GM18511 (cell line): ENCODE results near the gene SLC19A1.

Source experiments
- ATAC-seq: cut with Tn5 transposase; IDR thresholded peaks from one replicate; pipeline ENCODE4 v1.9.1; 2021; ENCODE audit warnings: mild to moderate bottlenecking, moderate library complexity; ENCODE audit not compliant: unreplicated experiment

SLC19A1 gene

DNA sequence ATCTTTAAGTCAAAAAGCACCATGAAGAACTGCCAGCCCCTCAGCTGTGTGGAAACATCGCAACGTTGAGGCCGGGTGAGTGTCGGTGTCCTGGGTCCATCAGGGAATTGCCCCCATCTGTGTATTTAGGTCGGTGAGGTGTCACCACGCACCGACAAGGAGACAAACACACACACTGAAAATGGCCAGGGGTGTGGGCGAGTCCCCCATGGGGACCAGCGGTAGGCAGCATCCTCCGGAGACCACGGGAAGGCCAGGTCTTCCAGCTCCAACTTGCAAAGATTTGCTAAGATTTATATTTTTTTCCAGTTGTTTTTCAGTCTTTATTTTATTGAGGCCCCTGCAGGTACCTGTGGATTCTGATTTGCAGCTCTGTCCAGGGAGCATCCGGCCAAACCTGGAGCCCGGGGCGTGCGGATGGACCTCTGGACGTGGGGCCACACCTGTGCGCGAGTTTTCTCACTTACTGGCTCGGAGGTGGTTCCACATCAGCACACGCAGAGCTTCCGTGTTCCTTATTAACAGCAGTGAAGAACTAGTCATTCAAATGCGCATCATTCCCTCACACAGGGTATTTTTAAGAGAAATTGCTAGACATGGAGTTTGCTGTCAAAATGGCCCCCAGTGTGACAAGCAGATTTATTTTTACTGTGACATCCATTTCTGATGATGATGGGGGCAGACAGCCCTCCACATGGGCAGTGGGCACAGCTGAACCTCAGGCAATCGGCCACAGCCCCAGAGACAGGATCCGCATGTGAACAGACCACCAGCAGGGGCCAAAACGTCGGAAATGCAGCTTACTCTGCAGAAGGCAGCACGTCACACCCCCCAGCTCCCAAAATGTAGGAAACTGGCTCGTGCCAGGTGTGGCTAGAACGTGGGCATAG, 17.2 kb upstream of the SLC19A1 start:
- no peak for ATAC-seq

DNA sequence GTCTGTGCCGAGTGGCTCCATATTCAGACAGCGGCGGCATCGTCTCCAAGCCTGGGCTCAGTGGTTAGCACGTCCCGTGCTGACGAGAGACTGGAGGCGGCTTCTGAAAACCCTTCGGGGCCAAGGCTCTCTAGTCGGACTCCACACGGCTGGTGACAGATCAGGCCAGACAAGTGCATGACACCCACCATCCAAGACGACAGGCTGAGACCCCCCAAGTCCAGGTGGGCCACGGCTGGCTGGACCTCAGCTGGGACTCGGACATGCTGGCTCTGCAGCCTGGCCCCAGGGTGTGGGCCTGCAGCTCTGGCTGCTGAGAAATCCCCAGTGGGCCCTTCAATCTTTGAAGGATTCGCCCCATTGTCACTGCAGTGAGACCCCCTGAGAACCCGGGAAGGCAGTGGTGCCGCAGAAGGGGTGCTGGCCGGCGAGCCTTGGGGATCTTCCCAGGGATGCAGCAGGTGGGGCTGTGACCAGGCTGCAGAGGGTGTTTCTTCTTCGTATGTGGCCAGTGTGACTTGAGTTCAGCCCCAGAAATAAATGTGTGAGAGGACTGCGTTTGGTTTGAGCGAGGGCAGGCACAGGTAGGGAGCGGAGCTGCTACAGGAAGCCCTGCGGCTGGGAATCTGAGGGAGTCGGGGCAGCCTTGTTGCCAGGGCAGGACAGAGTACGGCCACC, 15.9 kb upstream of the SLC19A1 start:
- no peak for ATAC-seq

GRCh38 chr21:45557616-45558043, 15.4 kb upstream of the SLC19A1 start:
- no peak for ATAC-seq

GRCh38 chr21:45556645-45557615, 14.7 kb upstream of the SLC19A1 start:
- ATAC-seq = no peak

- no peak for ATAC-seq
Measured at GRCh38 chr21:45556302-45556644, 14.0 kb upstream of the SLC19A1 start.

DNA sequence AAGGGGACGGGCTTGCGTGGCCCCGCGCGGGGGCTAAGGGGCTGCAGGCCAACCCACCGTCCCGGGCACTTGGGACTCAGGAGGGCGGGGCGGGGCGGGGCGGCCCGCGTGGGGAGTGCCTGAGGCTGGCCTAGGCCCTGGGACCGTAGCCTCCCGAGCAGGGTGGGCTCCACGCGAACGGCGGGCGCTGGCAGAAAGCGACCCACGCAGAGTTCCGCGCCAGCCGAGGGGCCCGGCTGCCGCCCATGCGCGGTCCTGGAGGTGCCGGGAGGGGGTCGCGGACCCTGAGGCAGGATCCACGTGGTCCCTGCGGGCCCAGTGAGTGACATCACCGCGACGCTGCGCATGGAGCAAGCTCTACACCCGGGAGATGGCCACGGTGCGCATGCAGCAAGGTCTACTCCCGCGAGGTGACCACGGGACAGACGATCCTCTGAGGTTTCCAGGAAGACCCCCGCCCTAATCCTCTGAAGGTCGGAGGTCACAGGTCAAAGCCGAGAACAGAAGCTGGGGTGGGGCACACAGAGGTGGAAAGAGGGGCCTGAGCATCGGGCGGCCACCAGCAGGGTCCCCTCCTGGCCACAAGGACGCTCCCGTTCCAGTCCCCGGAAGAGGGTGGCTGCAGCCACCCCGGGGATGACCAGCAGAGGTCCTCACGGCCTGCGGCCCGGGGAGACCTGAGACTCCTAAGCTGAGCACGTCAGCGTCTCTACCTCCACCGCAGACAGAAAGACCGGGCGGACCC, 13.5 kb upstream of the SLC19A1 start:
- ATAC-seq = no peak

- no peak for ATAC-seq
Measured at GRCh38 chr21:45555251-45555556, 13.0 kb upstream of the SLC19A1 start.

DNA sequence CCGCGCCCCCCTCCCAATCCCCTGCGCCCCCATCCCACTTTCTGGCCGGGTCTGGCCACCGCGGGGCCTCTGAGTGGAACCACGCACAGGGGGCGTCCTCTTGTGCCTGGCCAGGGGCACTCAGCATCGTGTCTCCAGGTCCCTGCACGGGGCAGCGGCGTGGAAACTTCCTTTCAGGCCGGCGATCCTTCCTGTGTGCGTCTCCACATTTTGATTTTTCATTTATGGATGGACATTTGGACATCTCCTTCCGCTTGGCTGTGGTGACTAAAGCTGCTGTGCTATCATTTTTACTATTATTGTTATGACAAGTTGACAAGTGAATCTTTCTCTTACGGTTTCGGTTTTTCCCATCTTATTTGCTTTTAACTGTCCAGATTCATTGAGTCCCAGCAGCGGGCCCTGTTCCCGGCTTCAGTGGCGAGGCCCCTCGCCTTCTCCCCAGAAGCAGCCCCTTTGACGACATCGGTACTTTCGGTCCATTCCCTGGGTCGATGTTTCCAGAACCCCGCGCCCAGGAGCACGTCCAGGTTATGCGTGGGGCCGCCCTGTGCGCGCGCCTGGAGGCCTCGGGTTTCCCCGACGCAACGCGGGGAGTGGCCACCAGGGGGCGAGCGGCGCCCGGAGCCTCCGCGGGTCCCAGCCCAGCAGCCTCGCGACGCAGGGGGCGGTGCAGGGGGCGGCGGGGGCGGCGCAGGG, 12.4 kb upstream of the SLC19A1 start:
- ATAC-seq = no peak

DNA sequence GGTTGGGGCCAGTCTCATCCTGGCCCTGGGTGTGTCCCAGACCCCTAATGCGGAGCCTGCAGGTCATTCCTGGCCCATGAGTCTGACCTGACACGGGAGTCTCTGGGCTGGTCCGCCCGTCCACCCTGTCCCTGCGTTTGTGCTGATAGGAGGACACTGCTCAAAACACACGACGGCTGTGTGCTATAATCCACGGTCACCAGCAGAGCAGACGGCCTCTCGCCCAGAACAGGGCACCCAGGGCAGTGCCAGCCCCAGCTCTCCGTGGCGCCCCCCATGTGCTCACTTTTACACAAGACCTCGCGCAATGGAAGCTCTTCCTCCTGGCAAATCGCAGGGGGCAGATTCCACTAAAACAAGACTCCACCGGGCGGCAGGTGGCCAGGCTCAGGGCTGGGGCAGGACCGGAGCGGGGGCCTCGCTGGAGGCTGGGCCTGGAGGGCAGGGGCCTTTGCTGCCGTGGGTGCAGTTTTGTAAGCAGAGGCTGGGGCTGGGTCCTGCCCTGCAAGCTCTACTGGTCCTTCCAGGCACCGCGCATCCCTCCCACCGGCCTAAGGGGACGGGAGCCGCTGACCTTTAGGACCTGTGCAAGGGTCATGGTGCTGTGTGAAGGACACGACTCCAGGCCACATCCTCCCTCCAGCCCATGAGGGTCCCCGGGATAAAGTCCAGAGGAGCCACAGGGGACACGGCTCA, 10.6 kb upstream of the SLC19A1 start:
- no peak for ATAC-seq

GRCh38 chr21:45551783-45552695, 9.8 kb upstream of the SLC19A1 start:
- no peak for ATAC-seq

DNA sequence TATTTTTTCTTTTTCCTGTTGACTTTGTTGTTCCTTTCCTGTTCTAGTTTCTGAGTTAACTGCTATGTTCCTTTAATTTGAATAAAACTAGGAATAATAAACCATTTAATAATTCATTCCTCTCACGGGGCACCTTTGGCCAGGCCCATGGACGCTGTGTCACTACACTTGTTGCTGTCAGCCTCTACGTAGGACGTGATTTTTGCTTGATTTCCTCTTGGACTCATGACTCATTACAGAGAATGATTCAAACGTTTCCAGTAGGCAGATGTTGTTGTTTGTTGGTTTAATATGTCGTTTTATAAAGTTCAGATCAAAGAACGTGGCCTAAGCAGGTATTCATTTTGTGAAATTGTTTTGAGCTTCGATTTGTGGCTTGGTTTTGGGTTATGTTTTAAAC, 9.1 kb upstream of the SLC19A1 start:
- ATAC-seq = no peak

DNA sequence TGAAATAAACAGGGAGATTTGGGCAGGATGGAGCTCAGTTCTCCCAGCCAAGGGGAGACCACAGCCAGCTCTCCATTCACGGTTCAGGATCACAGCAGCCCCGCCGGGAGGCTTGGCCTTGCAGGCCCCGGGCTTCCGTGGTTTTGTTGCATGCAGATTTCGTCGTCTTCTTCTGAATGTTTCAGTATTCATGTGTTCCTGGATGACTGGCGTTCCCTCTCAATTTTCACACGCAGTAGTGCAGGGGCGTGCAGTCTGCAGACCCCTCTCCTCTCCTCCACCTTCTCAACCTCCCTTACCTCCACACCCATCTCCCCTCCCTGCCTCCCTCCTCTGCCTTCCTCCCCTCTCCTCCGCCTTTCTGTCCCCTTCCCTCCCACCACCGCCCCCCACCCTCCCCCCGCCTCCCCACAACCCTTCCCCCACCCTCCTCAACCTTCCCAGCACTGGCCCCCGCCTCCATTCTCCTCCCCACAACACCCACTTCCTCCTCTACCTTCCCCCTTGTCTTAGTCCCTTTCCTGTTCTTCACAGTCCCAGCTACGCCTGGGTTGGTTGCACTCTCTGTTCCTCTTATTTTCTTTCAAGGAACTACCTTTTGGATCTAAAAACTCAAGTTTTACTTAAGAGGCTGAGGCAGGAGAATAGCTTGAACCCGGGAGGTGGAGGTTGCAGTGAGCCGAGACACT, 8.4 kb upstream of the SLC19A1 start:
- no peak for ATAC-seq

DNA sequence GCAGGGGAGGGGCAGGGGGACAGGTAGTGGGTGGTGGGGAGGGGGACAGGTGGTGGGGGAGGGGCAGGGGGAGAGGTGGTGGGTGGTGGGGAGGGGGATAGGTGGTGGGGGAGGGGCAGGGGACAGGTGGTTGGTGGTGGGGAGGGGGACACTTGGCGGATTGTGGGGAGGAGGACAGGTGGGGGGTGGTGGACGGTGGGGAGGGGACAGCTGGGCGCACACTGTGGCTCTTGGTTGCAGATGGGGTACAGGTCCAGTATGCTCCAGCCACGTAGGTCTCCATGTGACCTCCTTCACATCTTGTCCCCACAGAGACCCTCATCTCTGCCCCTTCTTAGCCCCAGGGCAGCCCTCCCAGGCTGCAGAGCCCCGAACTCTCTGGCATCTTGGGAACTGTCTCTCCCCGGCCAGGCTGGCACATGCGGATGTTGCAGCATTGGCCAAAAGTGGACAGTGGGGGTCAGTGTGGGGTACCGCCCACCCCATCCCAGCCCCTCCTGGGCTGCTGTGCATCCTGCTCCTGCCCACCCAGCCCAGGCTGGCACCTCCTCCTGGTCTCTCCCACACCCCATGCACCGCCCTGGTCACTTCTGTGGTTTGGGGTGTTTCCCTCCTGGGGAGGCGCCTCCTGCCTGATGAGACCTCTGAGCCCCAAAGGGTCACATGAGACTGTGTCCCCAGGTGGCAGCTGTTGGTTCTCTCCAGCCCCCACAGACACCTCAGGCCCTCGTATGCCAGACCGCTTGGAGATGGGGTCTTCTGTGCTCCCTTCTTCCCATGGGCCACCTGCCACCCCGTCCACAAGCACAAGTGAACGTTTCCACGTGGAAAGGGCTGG, 7.6 kb upstream of the SLC19A1 start:
- peak; percentile 60 for ATAC-seq

DNA sequence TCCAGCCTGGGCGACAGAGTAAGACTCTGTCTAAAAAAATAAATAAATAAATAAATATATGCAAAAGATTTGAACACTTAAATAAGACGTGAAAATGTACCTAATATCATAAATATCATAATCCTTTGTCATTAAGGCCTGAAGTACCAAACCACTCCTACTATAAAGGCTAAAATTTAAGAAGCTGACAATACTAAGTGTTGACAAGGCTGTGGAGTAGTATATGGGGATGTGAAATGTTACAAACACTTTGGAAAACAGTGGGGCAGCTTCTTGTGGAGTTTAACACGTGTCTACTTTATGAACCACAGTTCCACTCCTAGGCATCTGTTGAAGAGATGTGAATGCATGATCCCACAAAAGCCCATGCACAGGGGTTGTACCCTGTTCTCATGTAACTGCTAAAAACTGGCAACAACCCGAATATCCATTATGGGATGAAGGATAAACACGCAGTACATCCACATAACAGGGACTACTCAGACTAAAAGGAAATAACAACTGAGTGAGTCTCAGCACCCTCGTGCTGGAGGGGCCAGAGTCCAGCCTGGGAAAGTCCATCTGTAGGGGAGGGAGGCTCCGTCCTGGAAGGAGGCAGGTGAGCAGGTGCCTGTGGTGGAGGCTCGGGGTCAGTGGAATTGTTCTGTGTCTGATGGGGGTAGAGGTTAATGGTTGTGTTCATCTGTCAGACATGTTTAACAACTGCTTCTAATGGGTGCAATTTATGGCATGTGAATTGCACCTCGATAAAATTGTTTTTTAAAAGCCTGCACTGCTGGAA, 6.7 kb upstream of the SLC19A1 start:
- no peak for ATAC-seq

DNA sequence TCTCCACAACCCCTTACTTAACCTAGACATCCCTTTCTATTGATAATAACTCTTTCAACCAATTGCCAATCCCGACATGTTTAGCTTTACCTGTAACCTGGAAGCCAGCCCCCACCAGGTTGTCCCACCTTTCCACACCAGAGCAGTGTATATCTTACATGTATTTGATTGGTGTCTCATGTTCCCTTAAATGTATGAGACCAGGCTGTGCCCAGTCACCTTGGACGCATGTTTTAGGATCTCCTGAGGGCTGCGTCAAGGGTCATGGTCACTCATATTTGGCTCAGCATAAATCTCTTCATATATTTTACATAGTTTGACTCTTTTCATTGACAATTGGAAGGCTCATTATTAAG, 5.3 kb upstream of the SLC19A1 start:
- ATAC-seq = no peak
